IMR-90 (cell line): ENCODE results near the gene CTNND2.

Experiments used
- CTCF ChIP-seq: conservative IDR thresholded peaks from 2 replicates; pipeline ENCODE4 v1.5.1; 2012; ENCODE audit warnings: mild to moderate bottlenecking, low read depth, low read length, improper control_type of control experiment
- NFE2L2 ChIP-seq: fragments of 150-350 bp; IDR thresholded peaks from 2 replicates; pipeline ENCODE4 v1.6.1; 2016; ENCODE audit warnings: low read depth, mild to moderate bottlenecking, low read length
- POLR2A ChIP-seq: IDR thresholded peaks from 2 replicates; pipeline ENCODE4 v1.6.1; 2012; ENCODE audit warnings: mild to moderate bottlenecking, low read depth, low read length
- RAD21 ChIP-seq: IDR thresholded peaks from 2 replicates; pipeline ENCODE4 v1.6.1; 2012; ENCODE audit warnings: low read length, improper control_type of control experiment
- RFX5 ChIP-seq: IDR thresholded peaks from 2 replicates; pipeline ENCODE4 v1.8.0; 2012; ENCODE audit warnings: low read depth, mild to moderate bottlenecking, low read length, moderate library complexity
- TF ChIP-seq, protein P1 (sequence below): fragments of 150-350 bp; IDR thresholded peaks from 2 replicates; pipeline ENCODE4 v1.6.1; 2017; ENCODE audit warnings: mild to moderate bottlenecking, antibody characterized with exemption, low read length, low read depth

DNA sequence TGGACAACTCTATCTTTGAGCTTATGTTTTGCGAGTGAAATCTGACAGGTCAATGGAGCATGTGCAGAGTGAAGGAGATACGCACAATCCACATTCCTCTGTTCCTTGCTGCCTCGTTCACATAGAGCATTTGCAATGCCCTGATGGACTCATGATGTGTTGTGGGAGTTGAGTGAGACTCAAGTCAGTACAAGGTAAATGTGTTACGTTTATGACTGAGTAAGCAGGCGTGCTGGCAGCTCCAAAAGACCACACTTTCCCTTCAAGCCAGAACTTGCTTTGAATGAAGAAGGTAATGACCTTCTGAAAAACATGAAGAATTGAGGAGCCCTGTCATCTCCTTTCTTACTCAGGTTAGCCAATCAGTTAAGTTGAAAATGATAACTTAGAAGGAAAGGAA, 477.8 kb downstream of the CTNND2 start:
- TF ChIP-seq CTCF, result no peak
- no peak for TF ChIP-seq NFE2L2
- no peak for TF ChIP-seq POLR2A
- TF ChIP-seq, protein P1, sequence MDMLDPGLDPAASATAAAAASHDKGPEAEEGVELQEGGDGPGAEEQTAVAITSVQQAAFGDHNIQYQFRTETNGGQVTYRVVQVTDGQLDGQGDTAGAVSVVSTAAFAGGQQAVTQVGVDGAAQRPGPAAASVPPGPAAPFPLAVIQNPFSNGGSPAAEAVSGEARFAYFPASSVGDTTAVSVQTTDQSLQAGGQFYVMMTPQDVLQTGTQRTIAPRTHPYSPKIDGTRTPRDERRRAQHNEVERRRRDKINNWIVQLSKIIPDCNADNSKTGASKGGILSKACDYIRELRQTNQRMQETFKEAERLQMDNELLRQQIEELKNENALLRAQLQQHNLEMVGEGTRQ, result no peak
- no peak for TF ChIP-seq RAD21
- no peak for TF ChIP-seq RFX5
